Measurements from ENCODE around the gene BIN1. TPM values are rescaled to one million over a fixed set of nuclear protein-coding genes. Genes with fewer than 3 reads are reported as not detected.

The BIN1 gene
- total RNA-seq, 1 donor from 2014 or later = 26.9 TPM

- peaks cover 43% of the 10 kb centered on the region for H3K4me1 Mint-ChIP-seq
- no peak for DNase-seq (ENCODE audit: low spot score)
- H3K36me3 Mint-ChIP-seq = no peaks in the 10 kb centered on the region
- Histone ChIP-seq H3K79me2 (ENCODE audit: low read depth) (no peaks in the 10 kb centered on the region), H3K4me3 (no peak overlapping the region), H3K4me2 (no peak overlapping the region), H3K9me3 (ENCODE audit: low read depth) (no peaks in the 10 kb centered on the region), H4K20me1 (ENCODE audit: low read depth) (peaks cover 11% of the 10 kb centered on the region), H3K27me3 (no peaks in the 10 kb centered on the region), H3K4me1 (peaks cover 27% of the 10 kb centered on the region), H3K36me3 (no peaks in the 10 kb centered on the region), H2AFZ (replicated peaks) (no peak overlapping the region), H3K27ac (no peak overlapping the region), H3K9ac (no peak overlapping the region), H3F3A (ENCODE audit: low read depth) (no peaks in the 10 kb centered on the region)
- H3K27me3 Mint-ChIP-seq (ENCODE audit: insufficient read depth, low read depth) = peaks cover 2% of the 10 kb centered on the region
- no peaks in the 10 kb centered on the region for H3K9me3 Mint-ChIP-seq
- H3K4me3 Mint-ChIP-seq = no peak overlapping the region
- H3K27ac Mint-ChIP-seq = peak overlapping the region; percentile 69
- no peak for TF ChIP-seq EZH2phosphoT487 (IDR thresholded peaks at IDR 0.05)
- TF ChIP-seq EZH2 (IDR thresholded peaks at IDR 0.05) = no peak
- no peak for TF ChIP-seq CTCF (IDR thresholded peaks at IDR 0.05)
These were observed 13.2 kb downstream of the BIN1 start for GRCh38 chr2:127093648-127094210.

- no peak overlapping the region for H3K9ac ChIP-seq
- H3K27ac ChIP-seq = no peak overlapping the region
- no peak overlapping the region for H3K4me3 ChIP-seq
These were observed 13.9 kb downstream of the BIN1 start for GRCh38 chr2:127092901-127093516.

GRCh38 chr2:127092306-127092705, 14.6 kb downstream of the BIN1 start:
- H3K4me1 Mint-ChIP-seq = peaks cover 46% of the 10 kb centered on the region
- no peaks in the 10 kb centered on the region for H3K36me3 ChIP-seq
- no peaks in the 10 kb centered on the region for H3K9me3 Mint-ChIP-seq
- H4K20me1 ChIP-seq (ENCODE audit: low read depth) = peaks cover 8% of the 10 kb centered on the region
- no peaks in the 10 kb centered on the region for H3K9me3 ChIP-seq (ENCODE audit: low read depth)
- H3K36me3 Mint-ChIP-seq = no peaks in the 10 kb centered on the region
- H3K79me2 ChIP-seq (ENCODE audit: low read depth) = no peaks in the 10 kb centered on the region
- H3K27me3 Mint-ChIP-seq (ENCODE audit: insufficient read depth, low read depth) = peaks cover 4% of the 10 kb centered on the region
- no peak for TF ChIP-seq EZH2 (IDR thresholded peaks at IDR 0.05)
- no peak for TF ChIP-seq CTCF (IDR thresholded peaks at IDR 0.05)
- no peak for TF ChIP-seq EZH2phosphoT487 (IDR thresholded peaks at IDR 0.05)
- DNase-seq (ENCODE audit: low spot score) = no peak
- no peak overlapping the region for H3K4me3 Mint-ChIP-seq
- no peaks in the 10 kb centered on the region for H3F3A ChIP-seq (ENCODE audit: low read depth)
- H3K27me3 ChIP-seq = no peaks in the 10 kb centered on the region
- no peak overlapping the region for H3K4me3 ChIP-seq
- no peak overlapping the region for H3K4me2 ChIP-seq
- no peak overlapping the region for H2AFZ ChIP-seq (replicated peaks)
- H3K27ac ChIP-seq = no peak overlapping the region
- no peak overlapping the region for H3K27ac Mint-ChIP-seq
- H3K9ac ChIP-seq = no peak overlapping the region
- H3K4me1 ChIP-seq = peaks cover 22% of the 10 kb centered on the region

More at GRCh38 chr2:127092901-127093516, 13.9 kb downstream of the BIN1 start:
- Histone ChIP-seq H3F3A (ENCODE audit: low read depth) (no peaks in the 10 kb centered on the region), H3K36me3 (no peaks in the 10 kb centered on the region), H3K9me3 (ENCODE audit: low read depth) (no peaks in the 10 kb centered on the region), H3K4me1 (peaks cover 21% of the 10 kb centered on the region), H3K79me2 (ENCODE audit: low read depth) (no peaks in the 10 kb centered on the region), H2AFZ (replicated peaks) (no peak overlapping the region), H4K20me1 (ENCODE audit: low read depth) (peaks cover 11% of the 10 kb centered on the region), H3K4me2 (no peak overlapping the region), H3K27me3 (no peaks in the 10 kb centered on the region)
- H3K27me3 Mint-ChIP-seq (ENCODE audit: insufficient read depth, low read depth) = peaks cover 4% of the 10 kb centered on the region
- DNase-seq (ENCODE audit: low spot score) = no peak
- peak overlapping the region; percentile 69 for H3K27ac Mint-ChIP-seq
- no peaks in the 10 kb centered on the region for H3K9me3 Mint-ChIP-seq
- TF ChIP-seq CTCF (IDR thresholded peaks at IDR 0.05) (no peak), EZH2phosphoT487 (IDR thresholded peaks at IDR 0.05) (no peak), EZH2 (IDR thresholded peaks at IDR 0.05) (no peak)
- H3K36me3 Mint-ChIP-seq = no peaks in the 10 kb centered on the region
- peaks cover 43% of the 10 kb centered on the region for H3K4me1 Mint-ChIP-seq
- H3K4me3 Mint-ChIP-seq = no peak overlapping the region

Data from neural progenitor cell (in vitro differentiated cells).